Fibroblast of mammary gland (primary cell): ENCODE data around the gene SUPT3H.

ENCODE experiments used
- DNase-seq: peaks from one replicate; pipeline ENCODE4 v3.0.0-alpha.2; 2010; ENCODE audit warnings: low read depth
- H3K4me3 ChIP-seq: 2 replicates; pipeline ENCODE4 v1.5.1; 2011; ENCODE audit warnings: low read depth, mild to moderate bottlenecking, low read length, moderate library complexity; ENCODE audit not compliant: control insufficient read depth
- TF ChIP-seq, protein P1 (sequence below): conservative IDR thresholded peaks from 2 replicates; pipeline ENCODE4 v1.5.1; 2011; ENCODE audit warnings: low read depth, low read length, inconsistent platforms; ENCODE audit not compliant: control insufficient read depth, insufficient read depth

The SUPT3H gene

DNA sequence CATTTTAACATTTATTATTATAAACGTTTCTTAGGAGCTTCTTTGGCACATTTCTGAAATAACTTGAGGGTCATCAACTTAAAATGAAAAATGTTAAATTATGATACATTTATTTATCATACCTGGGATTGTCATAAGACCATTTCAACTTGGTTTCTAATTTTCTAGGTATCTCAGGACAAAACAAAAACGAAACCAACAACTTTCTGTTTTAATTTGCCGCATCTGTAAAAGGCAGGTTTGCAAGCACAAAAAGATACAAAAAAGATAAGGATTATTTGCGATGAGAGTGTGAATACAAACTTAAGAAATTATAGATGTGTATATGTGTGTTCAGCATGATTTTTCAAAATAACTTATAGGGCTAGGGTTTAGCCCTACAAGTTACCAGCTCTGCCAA is 444.6 kb downstream of the SUPT3H start:
- H3K4me3 ChIP-seq, result no peak overlapping the region
- no peak for DNase-seq
- TF ChIP-seq, protein P1, sequence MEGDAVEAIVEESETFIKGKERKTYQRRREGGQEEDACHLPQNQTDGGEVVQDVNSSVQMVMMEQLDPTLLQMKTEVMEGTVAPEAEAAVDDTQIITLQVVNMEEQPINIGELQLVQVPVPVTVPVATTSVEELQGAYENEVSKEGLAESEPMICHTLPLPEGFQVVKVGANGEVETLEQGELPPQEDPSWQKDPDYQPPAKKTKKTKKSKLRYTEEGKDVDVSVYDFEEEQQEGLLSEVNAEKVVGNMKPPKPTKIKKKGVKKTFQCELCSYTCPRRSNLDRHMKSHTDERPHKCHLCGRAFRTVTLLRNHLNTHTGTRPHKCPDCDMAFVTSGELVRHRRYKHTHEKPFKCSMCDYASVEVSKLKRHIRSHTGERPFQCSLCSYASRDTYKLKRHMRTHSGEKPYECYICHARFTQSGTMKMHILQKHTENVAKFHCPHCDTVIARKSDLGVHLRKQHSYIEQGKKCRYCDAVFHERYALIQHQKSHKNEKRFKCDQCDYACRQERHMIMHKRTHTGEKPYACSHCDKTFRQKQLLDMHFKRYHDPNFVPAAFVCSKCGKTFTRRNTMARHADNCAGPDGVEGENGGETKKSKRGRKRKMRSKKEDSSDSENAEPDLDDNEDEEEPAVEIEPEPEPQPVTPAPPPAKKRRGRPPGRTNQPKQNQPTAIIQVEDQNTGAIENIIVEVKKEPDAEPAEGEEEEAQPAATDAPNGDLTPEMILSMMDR, result no peak

DNA sequence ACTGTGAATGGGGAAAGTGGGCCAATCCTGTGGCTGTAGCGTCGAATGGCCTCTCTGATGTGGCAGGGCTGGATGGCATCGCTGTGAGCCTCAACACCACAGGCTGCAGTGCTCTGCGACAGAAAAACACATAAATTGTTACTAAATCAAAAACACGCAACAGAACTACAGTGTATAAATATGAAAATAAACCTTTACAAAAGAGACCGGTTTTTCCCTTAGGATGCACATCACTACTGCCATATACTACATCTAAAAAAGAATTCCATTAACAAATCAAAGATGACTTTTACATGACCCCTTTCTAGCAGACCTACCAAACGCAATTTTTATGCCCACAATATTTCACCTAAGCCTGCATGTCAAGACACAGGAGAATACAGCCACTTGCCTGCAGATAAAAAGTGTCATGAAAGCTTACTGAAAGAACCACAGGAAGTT is 445.1 kb downstream of the SUPT3H start:
- TF ChIP-seq, protein P1, result no peak
- no peak overlapping the region for H3K4me3 ChIP-seq
- DNase-seq, result no peak

DNA sequence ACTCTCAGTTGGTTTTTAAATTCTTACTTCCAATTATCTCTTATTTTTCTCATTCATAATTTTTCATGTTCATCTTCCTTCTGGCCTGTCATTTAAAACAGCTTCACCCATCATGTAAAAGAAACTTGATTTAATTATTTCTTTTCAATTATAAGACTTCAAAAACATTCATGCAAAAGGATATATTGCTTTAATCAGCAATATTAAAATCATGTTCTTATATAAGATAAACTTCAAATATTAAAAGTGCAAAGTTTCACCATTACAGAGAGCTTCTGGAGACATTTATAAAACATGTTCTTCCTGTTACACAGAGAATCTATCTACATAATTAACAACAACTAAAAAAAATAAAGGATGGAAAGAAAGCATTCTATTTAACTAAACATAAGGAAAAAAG is 446.3 kb downstream of the SUPT3H start:
- H3K4me3 ChIP-seq, result no peak overlapping the region
- TF ChIP-seq, protein P1, result no peak
- no peak for DNase-seq

DNA sequence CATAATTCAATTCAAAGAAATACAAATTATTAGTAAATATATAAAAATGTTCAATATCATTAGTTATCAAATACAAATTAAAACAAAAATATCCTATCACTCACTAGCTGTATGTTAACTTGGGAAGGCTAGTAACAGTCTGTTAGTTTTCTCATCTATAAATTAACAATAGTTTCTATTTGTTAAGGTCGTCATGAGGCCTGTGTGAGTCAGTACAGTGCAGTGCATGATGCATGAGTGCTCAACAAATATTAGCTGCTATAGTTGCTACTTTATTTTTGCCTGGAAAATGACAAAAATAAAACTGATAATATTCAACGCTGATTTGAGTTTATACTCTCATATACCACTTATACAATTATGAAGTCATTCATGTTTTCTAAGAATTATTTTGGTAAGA is 451.2 kb downstream of the SUPT3H start:
- TF ChIP-seq, protein P1, result no peak
- H3K4me3 ChIP-seq, result no peak overlapping the region
- DNase-seq, result peak; percentile 31

DNA sequence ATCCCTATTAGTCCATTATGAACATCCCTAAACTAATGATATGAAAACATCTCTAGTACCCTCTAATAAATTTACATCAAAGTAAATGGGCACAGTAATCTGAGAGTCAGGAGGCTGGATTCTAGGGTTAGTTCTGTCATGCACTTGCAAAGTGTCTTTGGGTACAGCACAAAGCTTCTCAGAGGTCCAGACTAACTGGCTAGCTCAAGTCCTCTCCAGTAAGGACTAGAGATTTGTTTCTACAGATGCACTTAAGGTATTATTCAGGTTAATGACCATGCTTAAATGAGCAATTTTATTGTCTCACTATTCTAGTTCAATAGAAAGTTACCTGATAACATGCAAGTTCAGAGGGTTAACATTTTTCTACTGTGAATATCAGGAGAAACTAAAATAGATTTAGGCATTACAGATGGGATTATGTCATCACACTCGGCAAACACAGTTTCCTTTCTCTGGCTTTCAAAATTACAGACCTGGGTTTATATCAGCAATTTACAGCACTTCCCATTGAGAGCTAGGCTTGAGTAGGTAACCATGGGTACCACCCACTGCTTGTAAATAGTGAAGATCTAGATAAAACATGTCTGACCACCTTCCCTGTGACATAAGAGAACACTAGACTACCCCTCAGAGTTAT is 452.5 kb downstream of the SUPT3H start:
- no peak overlapping the region for H3K4me3 ChIP-seq
- TF ChIP-seq, protein P1, result no peak
- peak; percentile 14 for DNase-seq

DNA sequence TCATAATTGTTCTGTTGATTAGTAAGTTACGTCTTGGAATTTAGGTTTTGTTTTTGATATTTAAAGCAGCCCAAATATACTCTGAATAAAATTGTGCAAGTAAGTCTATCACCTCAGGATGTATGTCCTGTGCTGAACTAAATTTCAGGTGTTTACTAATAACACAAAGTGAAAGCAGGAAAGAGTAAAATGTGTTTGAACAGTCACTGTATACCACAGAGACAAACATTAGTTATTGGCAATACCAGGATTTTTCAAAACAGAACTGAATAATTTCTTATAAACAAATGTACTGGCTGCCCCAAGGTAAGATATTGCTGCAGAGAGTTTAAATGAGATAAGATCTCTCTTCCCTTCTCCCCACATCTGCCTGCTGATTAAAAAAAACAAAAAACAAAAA is 454.3 kb downstream of the SUPT3H start:
- DNase-seq, result no peak
- TF ChIP-seq, protein P1, result no peak
- no peak overlapping the region for H3K4me3 ChIP-seq

DNA sequence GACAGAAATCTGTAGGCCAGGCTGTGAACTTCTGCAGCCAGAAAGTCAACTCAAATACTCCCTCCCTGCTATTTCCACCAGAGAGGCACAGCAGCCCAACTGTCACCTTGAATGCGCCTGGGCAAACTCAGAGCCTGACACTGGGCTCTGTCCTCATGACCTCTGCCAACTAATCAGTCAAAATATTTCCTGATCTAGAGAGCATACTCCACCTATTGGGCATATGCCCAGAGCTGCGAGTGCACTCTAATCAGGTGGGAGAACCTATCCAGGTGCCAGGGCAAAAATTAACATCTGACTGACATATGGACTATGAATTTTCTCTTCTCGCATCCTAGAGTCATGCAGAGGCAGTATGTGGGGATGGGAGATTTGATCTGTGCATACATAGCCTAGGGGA is 455.9 kb downstream of the SUPT3H start:
- H3K4me3 ChIP-seq, result no peak overlapping the region
- DNase-seq, result no peak
- TF ChIP-seq, protein P1, result no peak
